GM21723 (cell line): ENCODE data around the gene ARHGEF26.
"Not testable (repeated sequence)": the region's sequence is repeated elsewhere in the genome, so short reads cannot be mapped to it uniquely, and the experiment has no call there.

Experiments
- ATAC-seq: cut with Tn5 transposase; IDR thresholded peaks from one replicate; pipeline ENCODE4 v1.9.1; 2021; ENCODE audit warnings: mild to moderate bottlenecking, moderate library complexity; ENCODE audit not compliant: unreplicated experiment

The ARHGEF26 gene, protein sequence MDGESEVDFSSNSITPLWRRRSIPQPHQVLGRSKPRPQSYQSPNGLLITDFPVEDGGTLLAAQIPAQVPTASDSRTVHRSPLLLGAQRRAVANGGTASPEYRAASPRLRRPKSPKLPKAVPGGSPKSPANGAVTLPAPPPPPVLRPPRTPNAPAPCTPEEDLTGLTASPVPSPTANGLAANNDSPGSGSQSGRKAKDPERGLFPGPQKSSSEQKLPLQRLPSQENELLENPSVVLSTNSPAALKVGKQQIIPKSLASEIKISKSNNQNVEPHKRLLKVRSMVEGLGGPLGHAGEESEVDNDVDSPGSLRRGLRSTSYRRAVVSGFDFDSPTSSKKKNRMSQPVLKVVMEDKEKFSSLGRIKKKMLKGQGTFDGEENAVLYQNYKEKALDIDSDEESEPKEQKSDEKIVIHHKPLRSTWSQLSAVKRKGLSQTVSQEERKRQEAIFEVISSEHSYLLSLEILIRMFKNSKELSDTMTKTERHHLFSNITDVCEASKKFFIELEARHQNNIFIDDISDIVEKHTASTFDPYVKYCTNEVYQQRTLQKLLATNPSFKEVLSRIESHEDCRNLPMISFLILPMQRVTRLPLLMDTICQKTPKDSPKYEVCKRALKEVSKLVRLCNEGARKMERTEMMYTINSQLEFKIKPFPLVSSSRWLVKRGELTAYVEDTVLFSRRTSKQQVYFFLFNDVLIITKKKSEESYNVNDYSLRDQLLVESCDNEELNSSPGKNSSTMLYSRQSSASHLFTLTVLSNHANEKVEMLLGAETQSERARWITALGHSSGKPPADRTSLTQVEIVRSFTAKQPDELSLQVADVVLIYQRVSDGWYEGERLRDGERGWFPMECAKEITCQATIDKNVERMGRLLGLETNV

DNA sequence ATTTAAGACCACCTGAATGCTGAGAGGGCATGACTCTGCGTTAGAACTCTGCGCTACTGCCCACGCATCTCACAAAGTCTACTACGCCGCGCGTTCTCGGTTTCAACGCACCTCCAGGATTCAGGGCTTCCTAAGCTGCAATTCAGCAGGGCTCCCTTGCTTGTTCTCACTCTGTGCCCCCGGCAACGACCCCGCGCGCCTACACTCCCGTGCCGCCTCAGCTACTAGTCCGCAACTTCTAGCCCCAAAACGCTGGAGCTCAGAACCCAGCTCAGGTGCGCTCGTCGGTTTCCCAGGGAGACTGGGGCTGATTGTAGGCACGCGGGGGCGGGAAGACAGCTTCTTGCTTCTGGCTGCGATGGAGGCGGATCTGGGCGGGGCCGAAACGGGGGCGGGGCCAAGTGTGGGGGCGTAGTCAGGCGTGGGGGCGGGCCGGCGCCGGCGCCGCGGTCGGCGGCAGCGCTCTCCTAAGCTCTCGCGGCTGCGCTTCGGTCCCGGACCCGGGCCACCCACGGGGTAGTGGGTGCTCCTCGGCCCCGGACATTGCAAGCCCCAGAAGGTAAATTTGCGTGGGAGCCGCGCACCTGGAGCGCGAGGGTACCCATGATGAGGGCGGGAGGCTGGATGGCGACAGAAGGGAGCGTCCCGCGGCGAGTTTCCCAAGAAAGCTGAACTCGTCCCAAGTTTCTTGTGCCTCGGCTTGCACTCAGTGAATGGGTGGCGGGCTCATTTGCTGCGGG lies at the start of gene ARHGEF26:
Gene ARHGEF26, plus strand, starts transcription at position 430 of the 740 bp plus-strand sequence. CDS start 603 bp downstream, outside the sequence.
- ATAC-seq, result peak; percentile 74

DNA sequence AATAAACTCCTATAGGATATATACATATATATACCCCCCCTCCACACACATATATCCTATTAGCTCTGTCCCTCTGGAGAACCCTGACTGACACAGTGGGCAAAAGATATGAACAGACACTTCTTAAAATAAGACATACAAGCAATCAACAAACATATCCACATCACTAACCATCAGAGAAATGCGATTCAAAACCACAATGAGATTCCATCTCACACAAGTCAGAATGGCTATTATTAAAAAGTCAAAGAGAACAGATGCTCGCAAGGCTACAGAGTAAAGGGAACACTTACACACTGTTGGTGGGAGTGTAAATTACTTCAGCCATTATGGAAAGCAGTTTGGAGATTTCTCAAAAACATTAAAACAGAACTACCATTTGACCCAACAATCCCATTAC lies 46.2 kb upstream of the ARHGEF26 start:
- ATAC-seq, result no peak

DNA sequence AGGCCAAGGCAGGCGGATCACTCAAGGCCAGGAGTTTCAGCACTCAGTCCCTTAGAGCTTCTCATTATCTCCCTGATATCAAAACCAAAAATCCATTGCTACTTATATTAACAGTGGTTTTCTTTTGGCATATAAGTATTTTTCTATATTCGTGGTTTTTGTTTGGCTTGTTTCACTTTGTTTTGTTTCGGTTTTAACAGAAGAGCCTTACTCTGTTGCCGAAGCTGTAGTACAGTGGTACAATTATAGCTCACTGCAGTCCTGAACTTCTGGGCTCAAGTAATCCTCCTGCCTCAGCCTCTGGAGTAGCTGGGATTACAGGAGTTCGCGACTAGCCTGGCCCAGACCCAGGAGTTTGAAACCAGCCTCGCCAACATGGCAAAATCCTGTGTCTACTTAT lies 42.5 kb upstream of the ARHGEF26 start:
- ATAC-seq, result no peak

DNA sequence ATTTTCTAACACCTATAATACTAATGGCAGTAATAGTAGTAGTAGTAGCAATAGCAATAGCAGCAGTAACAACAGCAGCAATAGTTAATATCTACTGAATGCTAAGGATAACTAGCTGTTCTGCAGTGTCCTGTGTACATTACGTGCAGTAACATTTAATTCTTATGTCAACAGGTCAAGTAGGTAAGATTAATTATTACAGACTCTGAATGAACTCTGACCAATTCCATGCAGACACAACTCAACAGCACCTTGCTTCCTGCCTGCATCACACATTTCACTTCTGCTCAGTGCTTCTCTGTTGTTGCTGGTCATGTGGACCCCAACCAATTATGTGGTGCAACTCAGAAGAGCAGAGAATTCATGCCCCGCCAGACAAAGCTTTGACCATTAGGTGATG lies 39.9 kb upstream of the ARHGEF26 start:
- no peak for ATAC-seq

DNA sequence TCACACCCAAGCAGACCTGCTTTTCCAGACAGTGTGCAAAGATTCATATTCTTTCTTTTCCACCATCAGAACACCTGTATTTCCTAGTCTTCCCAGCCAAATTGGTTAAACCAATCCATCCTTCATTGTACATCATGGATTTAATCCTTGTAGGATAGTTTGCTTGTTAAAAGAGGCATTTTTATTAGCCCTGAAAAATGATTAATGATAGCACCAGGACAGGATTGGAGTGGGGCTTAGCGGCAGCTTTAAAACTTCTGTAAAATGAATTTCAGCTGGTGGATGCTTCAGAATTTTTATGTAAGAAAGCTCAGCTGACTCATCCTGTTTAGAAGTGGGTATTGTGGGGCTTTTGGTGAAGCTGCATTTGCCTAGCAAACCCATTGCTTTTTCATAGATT lies 36.1 kb upstream of the ARHGEF26 start:
- no peak for ATAC-seq

DNA sequence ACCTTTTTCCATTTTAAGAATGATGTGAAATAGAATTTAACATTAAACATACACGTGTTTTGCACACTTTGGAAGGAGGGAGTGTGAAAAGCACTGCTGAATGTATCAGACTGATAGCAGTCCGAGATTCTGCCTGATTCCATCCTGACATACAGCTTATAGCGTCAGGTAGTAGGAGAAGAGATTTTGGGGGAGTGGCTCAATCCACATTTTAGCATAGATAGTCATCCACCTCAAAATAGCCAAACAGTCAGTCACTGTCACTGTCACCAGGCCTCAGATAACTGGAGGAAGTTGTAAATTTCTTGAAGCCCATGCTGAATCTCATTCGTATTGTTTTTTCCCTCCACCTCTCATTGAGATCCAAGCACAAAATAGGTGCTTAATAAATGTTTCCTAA lies 35.4 kb upstream of the ARHGEF26 start:
- no peak for ATAC-seq

DNA sequence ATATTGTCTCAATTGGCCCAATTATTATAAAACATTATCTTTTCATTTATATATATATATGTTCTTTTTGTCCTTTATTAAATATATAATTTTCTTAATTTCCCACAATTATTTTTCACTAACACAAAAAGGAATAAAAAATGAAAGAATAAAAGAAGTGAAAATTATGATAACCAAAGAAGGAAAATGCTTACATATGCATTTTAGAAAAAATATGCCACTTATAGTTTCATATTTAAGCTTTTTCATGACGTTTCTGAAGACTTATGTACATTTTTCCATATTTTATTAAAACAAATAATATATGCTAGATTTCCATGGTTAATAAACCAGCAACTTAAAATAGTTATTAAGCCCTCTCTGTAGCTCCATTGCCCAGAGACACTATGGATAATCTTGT lies 34.9 kb upstream of the ARHGEF26 start:
- ATAC-seq, result no peak

DNA sequence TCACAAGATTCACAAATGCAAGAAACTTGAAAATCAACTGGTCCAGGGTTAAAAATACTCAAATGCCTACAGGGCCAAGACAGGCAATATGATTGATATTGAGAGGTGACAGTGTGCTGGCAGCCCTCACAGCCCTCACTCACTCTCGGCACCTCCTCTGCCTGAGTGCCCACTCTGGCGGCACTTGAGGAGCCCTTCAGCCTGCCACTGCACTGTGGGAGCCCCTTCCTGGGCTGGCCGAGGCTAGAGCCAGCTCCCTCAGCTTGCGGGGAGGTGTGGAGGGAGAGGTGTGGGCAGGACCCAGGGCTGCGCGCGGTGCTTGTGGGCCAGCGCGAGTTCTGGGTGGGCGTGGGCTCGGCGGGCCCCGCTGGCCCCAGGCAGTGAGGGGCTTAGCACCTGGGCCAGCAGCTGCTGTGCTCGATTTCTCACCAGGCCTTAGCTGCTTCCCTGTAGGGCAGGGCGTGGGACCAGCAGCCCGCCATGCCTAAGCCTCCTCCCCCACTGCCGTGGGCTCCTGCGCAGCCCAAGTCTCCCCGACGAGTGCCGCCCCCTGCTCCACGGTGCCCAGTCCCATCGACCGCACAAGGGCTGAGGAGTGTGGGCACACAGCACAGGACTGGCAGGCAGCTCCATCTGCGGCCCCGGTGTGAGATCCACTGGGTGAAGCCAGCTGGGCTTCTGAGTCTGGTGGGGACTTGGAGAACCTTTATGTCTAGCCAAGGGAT lies 33.3 kb upstream of the ARHGEF26 start:
- ATAC-seq, result not testable (repeated sequence)

DNA sequence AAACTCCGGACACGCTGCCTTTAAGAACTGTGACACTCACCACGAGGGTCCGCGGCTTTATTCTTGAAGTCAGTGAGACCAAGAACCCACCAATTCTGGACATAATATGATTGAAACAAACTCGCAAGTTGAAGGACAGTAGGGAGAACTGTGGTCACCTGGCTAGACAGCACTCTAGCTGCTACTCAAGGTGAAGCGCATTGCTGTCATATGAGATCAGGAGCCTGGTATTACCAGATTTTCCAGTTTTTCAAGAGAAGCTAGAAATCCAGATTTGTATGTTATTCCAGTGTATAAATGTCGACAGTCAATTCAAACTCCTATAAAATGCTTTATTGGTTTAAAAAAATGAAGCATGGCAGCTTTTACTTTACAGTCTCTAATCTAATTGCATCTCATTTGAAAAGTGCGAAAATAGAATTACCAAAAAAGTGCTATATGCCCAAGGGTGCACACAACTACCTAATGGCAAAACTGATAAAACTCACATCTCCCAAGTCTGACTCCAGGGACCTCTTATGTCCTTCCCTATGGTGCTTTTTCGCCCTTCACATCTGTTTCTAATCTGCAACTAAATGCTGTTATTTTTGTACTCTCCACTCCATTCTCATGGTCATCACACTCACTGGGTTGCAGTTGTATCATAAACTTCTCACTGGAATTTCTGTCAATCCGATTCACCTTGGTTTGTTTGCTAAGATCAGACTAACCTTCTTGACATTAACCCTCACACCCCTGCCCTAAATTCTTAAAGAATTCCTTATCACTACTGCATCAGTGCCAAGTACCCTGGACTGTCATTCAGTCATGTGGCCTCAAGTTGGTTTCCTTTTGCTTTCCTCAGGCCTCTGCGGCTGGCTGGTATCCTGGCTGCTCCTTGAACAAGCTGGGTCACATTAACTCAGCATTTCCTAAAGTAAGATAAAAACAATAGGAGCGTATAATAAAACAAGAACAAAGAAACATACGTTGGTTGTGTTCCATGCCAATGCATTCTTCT lies 31.5 kb upstream of the ARHGEF26 start:
- ATAC-seq, result no peak

DNA sequence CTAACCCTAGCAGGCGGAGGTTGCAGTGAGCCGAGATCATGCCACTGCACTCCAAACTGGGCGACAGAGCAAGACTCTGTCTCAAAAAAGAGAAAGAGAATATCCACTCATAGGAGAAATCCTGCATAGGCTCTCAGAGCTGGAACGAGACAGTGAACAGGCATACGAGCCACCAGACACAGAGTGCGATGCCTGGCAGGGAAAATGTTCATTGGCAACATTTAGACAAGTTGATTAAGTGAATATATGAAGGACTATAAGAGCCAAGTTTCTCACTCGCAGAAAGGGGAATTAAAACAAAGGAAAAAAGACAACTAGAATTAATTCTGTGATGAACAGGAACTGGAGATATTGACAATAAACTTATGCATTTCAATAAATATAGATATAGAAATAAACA lies 27.1 kb upstream of the ARHGEF26 start:
- ATAC-seq, result no peak

DNA sequence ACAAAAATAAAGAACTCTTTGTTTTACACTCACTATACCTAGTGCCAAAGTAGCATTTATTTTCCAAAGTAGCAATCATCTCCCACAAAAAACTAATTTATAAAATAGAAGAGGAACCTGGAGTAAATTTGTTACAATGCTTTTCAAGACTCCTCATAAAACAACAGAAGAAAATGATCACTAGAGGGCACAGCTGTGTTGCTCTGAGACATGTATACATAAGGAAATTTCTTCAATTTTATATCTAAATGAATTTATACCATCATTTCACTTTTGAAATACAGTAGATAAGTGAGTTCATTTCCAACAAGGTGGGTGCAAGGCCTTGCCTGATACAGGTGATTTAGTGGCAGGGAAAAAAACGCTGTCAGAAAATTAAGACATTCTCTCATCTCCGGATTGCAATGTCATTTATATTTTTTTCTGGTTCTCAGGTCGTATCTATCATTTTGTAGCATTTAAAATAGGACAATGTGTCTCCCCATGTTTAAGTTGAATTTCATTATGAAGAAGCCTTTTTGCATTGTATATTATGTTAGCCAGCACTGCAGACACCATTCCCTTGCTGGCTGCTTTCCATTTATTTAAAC lies 25.3 kb upstream of the ARHGEF26 start:
- ATAC-seq, result no peak

DNA sequence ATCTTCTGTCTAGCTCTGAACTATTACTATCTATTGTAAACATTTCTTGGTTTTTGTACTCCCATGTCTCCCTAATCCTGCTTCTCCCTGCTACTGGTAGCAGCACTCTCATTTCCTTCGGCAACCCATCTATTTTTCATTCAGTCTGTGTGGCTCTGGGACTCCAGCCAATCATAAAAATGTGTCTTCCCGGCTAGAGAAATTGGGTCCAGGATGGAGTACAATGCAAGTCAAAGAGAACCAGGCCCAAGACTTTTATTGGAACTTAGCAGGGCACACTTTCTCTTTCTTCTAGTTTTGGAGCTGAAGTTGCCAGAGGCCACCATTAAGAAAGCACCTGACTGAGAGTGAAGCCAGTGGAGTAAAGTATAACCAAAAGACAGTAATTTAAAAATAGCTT lies 22.8 kb upstream of the ARHGEF26 start:
- ATAC-seq, result no peak

DNA sequence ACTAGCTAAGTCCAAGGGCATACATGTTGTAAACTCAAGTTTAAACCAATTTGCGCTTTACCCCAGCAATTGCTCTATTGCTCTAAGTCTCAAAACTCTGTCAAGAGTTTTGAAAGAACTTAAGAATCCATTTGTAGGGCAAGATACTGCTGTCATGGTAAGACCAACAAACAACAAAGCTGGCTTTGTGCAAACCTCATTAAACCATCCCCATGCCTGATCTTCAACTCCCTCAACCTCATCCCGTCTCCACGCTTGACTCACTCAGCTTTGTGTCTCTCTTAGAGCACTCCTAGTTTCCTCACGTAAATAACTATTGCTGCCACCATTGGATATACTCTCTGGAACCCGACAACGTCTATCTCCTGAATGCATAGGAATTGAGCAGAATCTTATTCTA lies 20.6 kb upstream of the ARHGEF26 start:
- no peak for ATAC-seq

DNA sequence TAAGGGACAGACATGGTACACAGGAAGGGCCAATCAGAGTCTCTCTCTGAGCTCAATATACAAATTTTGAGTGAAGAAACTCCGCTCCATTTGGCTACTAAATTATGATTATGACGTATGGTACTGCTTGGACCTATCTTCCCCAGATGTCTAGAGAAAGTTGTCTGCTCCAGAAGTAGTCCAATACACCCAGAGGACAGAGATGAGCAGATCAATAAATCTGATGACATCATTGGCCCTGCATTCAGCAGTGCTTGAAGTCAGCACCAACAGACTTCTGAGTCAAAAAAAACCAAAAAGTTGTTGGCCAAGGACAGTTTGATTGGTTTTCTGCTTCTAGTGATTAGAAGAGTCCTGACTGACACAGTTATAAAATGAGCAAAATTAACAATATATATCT lies 19.9 kb upstream of the ARHGEF26 start:
- ATAC-seq, result no peak

DNA sequence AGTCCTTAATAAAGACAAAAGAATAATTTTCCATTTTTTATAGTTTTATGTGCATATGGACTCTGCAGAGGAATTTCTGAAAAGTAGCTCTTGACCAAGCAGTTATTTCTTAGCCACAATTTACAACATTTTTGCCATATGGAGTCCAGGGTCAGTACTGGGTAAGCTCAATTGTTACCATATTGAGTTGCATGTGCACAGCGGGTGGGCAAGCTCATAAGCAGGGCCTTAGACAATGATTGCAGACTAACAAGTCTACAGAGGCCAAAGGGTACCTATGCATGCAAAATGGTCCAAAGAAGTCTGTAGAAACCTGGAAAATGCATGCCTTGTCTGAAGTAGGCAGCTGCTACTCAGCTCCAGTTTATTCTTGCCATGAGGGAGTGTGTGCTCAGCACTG lies 19.0 kb upstream of the ARHGEF26 start:
- ATAC-seq, result no peak

DNA sequence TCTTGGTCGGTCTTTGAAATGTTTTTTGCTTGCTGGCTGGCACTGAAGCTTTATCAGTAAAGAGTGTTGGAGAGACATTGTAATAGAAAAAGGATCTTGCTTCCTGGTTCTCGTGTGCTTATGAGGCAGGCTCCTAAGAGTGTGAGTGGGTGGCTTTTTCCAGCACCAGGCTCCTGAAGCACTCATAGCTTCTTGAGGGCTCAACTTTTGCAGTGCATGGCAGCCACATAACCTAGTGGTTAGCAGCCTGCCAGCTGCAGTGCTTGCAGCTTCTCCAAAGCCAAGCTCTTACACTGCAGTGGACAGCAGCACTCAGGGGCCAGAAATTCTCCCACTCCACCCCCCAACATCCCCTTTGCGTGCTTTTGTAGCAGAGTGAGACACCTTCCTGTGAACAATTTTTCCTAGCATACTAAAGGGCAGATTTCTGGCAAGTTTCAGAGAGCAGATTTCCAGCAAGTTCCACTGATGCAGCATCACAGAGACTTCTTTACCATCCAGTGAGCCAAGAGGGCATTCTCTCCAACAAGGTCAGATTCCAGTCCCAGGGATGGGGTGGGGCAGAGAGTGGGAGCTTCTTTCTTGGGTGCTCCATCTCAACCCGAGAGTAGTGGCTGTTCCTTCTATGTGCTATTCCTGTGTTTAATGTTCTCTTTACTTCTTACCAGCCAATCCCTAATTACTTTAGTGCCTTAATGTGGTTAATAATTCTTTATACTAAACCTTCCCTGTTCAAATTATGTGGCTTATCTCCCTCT lies 15.8 kb upstream of the ARHGEF26 start:
- ATAC-seq, result no peak

DNA sequence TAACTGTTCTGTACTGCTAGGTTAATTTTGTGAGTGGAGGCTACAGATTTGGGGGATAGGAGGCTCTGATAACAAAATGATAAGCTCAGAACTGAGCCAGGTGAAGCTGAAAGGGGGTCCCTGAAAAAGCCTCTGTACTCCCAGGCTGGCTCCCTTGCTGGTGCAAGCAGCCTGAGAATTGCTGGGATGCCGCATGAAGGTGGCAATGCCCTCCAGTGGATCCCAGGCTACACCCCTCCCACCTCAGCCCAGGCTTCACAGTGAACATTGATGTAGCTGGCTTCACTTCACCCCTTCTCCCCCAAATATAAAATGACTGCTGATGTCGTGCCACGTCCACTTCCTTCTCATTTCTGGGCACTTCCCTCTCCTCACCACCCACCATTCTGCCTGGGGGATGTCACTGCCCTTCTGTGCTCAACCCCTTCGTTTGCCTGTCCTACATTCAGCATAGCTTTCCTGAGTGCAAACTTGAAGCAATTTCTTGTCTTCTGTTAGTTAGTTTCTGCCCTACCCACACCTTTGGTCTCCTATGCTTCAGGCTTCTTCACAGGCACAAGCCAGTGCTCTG lies 9.7 kb upstream of the ARHGEF26 start:
- ATAC-seq, result no peak
